GM19025 (cell line): ENCODE data around the gene ACADVL.
A peak's percentile ranks its signal among the peaks of the same experiment; 100 is the strongest.
"Not testable (repeated sequence)": the region's sequence is repeated elsewhere in the genome, so short reads cannot be mapped to it uniquely, and the experiment has no call there.

Experiments
- ATAC-seq: cut with Tn5 transposase; IDR thresholded peaks from one replicate; pipeline ENCODE4 v1.9.1; 2021; ENCODE audit warnings: mild to moderate bottlenecking, low read depth, moderate library complexity; ENCODE audit not compliant: unreplicated experiment

Gene ACADVL

GRCh38 chr17:7234083-7234951 lies 14.6 kb downstream of the ACADVL start, which contains the start of gene DVL2:
TSS of gene DVL2 (minus strand) at chr17:7234517. CDS start at chr17:7234262, 255 bp downstream.
- ATAC-seq = peak; percentile 61

GRCh38 chr17:7235693-7236665 lies 16.2 kb downstream of the ACADVL start:
- ATAC-seq = no peak

GRCh38 chr17:7236808-7237207 lies 17.1 kb downstream of the ACADVL start:
- no peak for ATAC-seq

- ATAC-seq = no peak
These were observed 17.6 kb downstream of the ACADVL start for GRCh38 chr17:7237266-7237760.

- no peak for ATAC-seq
These were observed 18.2 kb downstream of the ACADVL start for GRCh38 chr17:7237761-7238419.

- ATAC-seq = no peak
These were observed 18.8 kb downstream of the ACADVL start for GRCh38 chr17:7238420-7239090.

- peak; percentile 38 for ATAC-seq
These were observed 19.6 kb downstream of the ACADVL start, which contains the start of gene PHF23 for GRCh38 chr17:7239091-7240027. TSS of gene PHF23 (minus strand) at chr17:7239457. CDS start at chr17:7239279, 178 bp downstream.

- ATAC-seq = no peak
These were observed 20.6 kb downstream of the ACADVL start for GRCh38 chr17:7240375-7240774.

GRCh38 chr17:7241090-7241733 lies 21.5 kb downstream of the ACADVL start:
- no peak for ATAC-seq

- no peak for ATAC-seq
These were observed 22.3 kb downstream of the ACADVL start, which contains the start of gene GABARAP for GRCh38 chr17:7241783-7242716. TSS of gene GABARAP (minus strand) at chr17:7242449. CDS start at chr17:7242330, 119 bp downstream.

GRCh38 chr17:7242717-7243452 lies 23.1 kb downstream of the ACADVL start:
- peak; percentile 49 for ATAC-seq

GRCh38 chr17:7243453-7243729 lies 23.7 kb downstream of the ACADVL start:
- no peak for ATAC-seq

GRCh38 chr17:7243838-7244237 lies 24.1 kb downstream of the ACADVL start:
- not testable (repeated sequence) for ATAC-seq

GRCh38 chr17:7246779-7247178 lies 27.0 kb downstream of the ACADVL start:
- no peak for ATAC-seq

GRCh38 chr17:7248796-7249195 lies 29.1 kb downstream of the ACADVL start:
- no peak for ATAC-seq

- ATAC-seq = no peak
These were observed 29.5 kb downstream of the ACADVL start for GRCh38 chr17:7249214-7249613.
